Spleen (tissue), 11 donors: ENCODE results near the gene FAM89A. TPM values are rescaled to one million over a fixed set of nuclear protein-coding genes. Genes with fewer than 3 reads are reported as not detected.

Experiments
- DNase-seq: peaks from one replicate; pipeline ENCODE4 v3.0.0-alpha.2; 2020
- H3K27ac ChIP-seq, 8 donors: fragments of 200-600 bp; sonication (generic) in 7 of 8; 1 replicate in 4 of 8; 2 replicates in 4 of 8; pipeline versions ENCODE4 v1.5.0 to v1.8.0; 2016 to 2021; ENCODE audit warnings: inconsistent platforms in 4 of 8, mild to moderate bottlenecking in 4 of 8, moderate library complexity in 1 of 8
- H3K27me3 ChIP-seq, 7 donors: fragments of 200-600 bp; sonication (generic) in 6 of 7; replicated peaks in 1 of 7; 1 replicate in 4 of 7; 2 replicates in 3 of 7; pipeline versions ENCODE4 v1.5.0 to v1.8.0; 2016 to 2021; ENCODE audit warnings: inconsistent platforms in 3 of 7, mild to moderate bottlenecking in 1 of 7
- H3K36me3 ChIP-seq, 6 donors: fragments of 200-600 bp; sonication (generic) in 5 of 6; 1 replicate in 4 of 6; 2 replicates in 2 of 6; pipeline versions ENCODE4 v1.5.0 to v1.8.0; 2016 to 2021; ENCODE audit warnings: inconsistent platforms in 2 of 6
- H3K4me1 ChIP-seq, 6 donors: fragments of 200-600 bp; sonication (generic) in 5 of 6; 1 replicate in 3 of 6; 2 replicates in 3 of 6; pipeline versions ENCODE4 v1.5.0 to v1.8.0; 2016 to 2021; ENCODE audit warnings: inconsistent platforms in 3 of 6
- H3K4me3 ChIP-seq, 8 donors: fragments of 200-600 bp; sonication (generic) in 7 of 8; 1 replicate in 4 of 8; 2 replicates in 4 of 8; pipeline versions ENCODE4 v1.5.0 to v1.8.0; 2016 to 2021; ENCODE audit warnings: inconsistent platforms in 4 of 8, mild to moderate bottlenecking in 4 of 8, moderate library complexity in 2 of 8
- H3K9me3 ChIP-seq, 8 donors: fragments of 200-600 bp; sonication (generic) in 7 of 8; 1 replicate in 4 of 8; 2 replicates in 4 of 8; pipeline versions ENCODE4 v1.5.0 to v1.8.0; 2016 to 2021; ENCODE audit warnings: inconsistent platforms in 4 of 8
- POLR2A ChIP-seq, 3 donors: fragments of 450-650 bp; IDR thresholded peaks; one replicate each; pipeline ENCODE4 v1.5.1; 2017; ENCODE audit warnings: antibody characterized with exemption in 3 of 3, mild to moderate bottlenecking in 1 of 3
- POLR2AphosphoS5 ChIP-seq, 3 donors: sonication (generic); formaldehyde crosslinking; IDR thresholded peaks; one replicate each; pipeline ENCODE4 v1.5.1; 2017; ENCODE audit warnings: antibody characterized with exemption in 3 of 3
- WGBS, 5 donors: extraction: QIAGEN DNeasy Blood & Tissue Kit in 3 of 5; methylation state at CpG; one replicate each; pipeline versions ENCODE4 v1.1.5 to v1.1.7; 2013 to 2018; 5-methylcytosine and 5-hydroxymethylcytosine counted together
- intact Hi-C: fragments of 100-400 bp; cut with DNase I; formaldehyde crosslinking; loops from one replicate; pipeline ENCODE4 v1.15.0; 2023; ENCODE audit warnings: low total_unique reads
- polyA plus RNA-seq, 3 donors: library from polyadenylated mRNA; stranded (reverse); fragments of 200-250 nt; gene quantifications; one replicate each; pipeline ENCODE4 v1.2.1, GENCODE V29; 2013
- total RNA-seq, 7 donors: library from RNA; depleted of rRNA in 3 of 7; stranded (reverse); fragments of >200 nt in 3 of 7; fragmentation: NEBNext Ultra II Directional in 4 of 7; extraction: Animal tissue kit (Norgen Biotek cat#: 25700) in 4 of 7; gene quantifications; one replicate each; pipeline versions ENCODE4 v1.1.0 to v1.2.1, GENCODE V29; 2016 to 2021
- TF ChIP-seq, protein P1 (sequence below), 11 experiments: fragments of 200-600 bp in 7 of 11; fragments of 450-650 bp in 4 of 11; sonication (generic) in 4 of 11; IDR thresholded peaks in 8 of 11; conservative IDR thresholded peaks in 3 of 11; 1 replicate in 7 of 11; 2 replicates in 4 of 11; pipeline versions ENCODE4 v1.4.0 to v1.8.0; 2016 to 2021; ENCODE audit warnings: antibody characterized with exemption in 11 of 11, inconsistent platforms in 4 of 11, mild to moderate bottlenecking in 1 of 11
- donor health status: healthy with polysubstance abuse.
- donor health status: DM: no; HTN: no; CAD: no; lungs with moderate emphysema.
- donor health status: DM: no; HTN: no; CAD: no.
- donor health status: Bipolar disorder and iron deficiency.
- donor health status: healthy.
- donor health status: DM: no; HTN: no; CAD: no.
- donor health status: DM: yes; HTN: yes; CAD: no.

FAM89A gene
- total and polyA plus RNA-seq, 10 donors: 9.8 to 54.8 (median 34.8) TPM

DNA sequence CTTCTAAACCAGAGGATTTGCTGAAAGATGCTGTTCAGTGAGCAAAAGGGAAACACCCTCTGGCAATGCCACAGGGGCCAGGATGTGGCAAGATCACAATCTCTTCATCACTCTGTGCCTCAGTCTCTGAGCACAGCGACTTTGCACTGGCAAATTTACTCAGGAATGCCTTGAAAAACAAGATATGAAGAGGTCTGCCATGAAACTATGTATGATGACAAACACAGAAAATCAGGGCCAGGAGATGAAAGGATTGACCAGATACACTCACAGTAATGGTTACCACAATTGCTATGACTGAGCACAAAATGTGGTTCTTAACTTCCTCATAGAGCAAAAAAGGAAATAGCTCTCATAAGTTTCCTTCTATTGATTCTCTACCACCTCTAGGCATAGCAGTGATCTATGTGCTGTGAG lies 67.2 kb downstream of the FAM89A start:
- WGBS, 5 donors: 5 to 37% (median 27%) methylated on average over 1 of the region's 1 CpG
- H3K27me3 ChIP-seq: no peaks in the 10 kb centered on the region
- H3K4me3 ChIP-seq: peak overlapping the region in 1 of 8 donors; percentile 44
- DNase-seq: no peak
- H3K27ac ChIP-seq: peak overlapping the region; percentile 22 to 87 (median 74)
- H3K4me1 ChIP-seq: peaks cover 22 to 85% (median 51%) of the 10 kb centered on the region in 6 donors
- no peaks in the 10 kb centered on the region for H3K9me3 ChIP-seq
- peaks cover 0 to 17% (median 0%) of the 10 kb centered on the region in 6 donors for H3K36me3 ChIP-seq
- TF ChIP-seq, protein P1, sequence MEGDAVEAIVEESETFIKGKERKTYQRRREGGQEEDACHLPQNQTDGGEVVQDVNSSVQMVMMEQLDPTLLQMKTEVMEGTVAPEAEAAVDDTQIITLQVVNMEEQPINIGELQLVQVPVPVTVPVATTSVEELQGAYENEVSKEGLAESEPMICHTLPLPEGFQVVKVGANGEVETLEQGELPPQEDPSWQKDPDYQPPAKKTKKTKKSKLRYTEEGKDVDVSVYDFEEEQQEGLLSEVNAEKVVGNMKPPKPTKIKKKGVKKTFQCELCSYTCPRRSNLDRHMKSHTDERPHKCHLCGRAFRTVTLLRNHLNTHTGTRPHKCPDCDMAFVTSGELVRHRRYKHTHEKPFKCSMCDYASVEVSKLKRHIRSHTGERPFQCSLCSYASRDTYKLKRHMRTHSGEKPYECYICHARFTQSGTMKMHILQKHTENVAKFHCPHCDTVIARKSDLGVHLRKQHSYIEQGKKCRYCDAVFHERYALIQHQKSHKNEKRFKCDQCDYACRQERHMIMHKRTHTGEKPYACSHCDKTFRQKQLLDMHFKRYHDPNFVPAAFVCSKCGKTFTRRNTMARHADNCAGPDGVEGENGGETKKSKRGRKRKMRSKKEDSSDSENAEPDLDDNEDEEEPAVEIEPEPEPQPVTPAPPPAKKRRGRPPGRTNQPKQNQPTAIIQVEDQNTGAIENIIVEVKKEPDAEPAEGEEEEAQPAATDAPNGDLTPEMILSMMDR (IDR thresholded peaks at IDR 0.05 in 8 of 11, conservative IDR thresholded peaks at IDR 0.05 in 3 of 11): no peak
- TF ChIP-seq POLR2A (IDR thresholded peaks at IDR 0.05) (no peak), POLR2AphosphoS5 (IDR thresholded peaks at IDR 0.05) (peak in 1 of 3 donors; percentile 68)
- intact Hi-C loops: no loop called here

DNA sequence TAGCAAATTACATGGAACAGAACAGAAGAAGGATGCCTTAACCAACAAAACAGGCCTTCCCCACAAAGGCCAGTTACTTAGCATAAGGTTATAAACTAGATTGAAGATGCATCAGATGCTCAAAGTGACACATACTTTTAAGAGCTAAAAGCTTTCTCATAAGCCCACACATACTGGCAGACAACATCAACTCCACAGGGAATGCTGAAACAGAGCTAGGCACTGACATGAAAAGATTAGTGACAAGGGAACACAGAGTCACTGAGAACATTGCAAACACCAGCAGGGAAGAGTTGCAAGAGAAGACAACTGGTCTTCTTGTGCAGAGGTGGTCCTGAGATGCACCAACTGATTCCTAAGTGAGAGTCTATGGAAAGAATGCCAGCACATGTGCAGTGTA lies 68.3 kb downstream of the FAM89A start:
- H3K9me3 ChIP-seq: no peaks in the 10 kb centered on the region
- peaks cover 17 to 77% (median 40%) of the 10 kb centered on the region in 6 donors for H3K4me1 ChIP-seq
- no peaks in the 10 kb centered on the region for H3K27me3 ChIP-seq
- TF ChIP-seq POLR2A (IDR thresholded peaks at IDR 0.05): no peak
- no peak for TF ChIP-seq POLR2AphosphoS5 (IDR thresholded peaks at IDR 0.05)
- TF ChIP-seq, protein P1 (IDR thresholded peaks at IDR 0.05 in 8 of 11, conservative IDR thresholded peaks at IDR 0.05 in 3 of 11): no peak
- peak overlapping the region in 4 of 8 donors; percentile 72 to 87 (median 84) for H3K27ac ChIP-seq
- H3K4me3 ChIP-seq: no peak overlapping the region
- peaks cover 0 to 17% (median 0%) of the 10 kb centered on the region in 6 donors for H3K36me3 ChIP-seq
- no peak for DNase-seq
- intact Hi-C loops: no loop called here

DNA sequence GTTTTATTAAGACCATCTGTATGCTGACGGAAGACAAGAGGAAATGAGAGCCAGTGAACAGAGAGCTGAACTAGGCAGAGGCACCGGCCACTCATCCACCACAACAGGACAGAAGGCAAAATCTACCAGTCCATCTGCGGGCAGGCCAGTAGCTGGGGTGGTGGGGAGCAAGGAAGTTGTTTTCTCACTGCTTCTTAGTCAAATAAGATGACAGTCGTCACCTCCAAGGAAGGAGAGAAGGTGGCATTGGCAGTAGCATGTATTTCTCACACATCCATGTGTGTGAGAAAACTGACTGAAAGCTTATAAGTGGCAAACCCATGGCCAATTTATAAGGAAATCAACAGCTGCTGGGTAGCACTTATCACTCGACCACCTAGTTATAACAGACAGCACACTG lies 69.6 kb downstream of the FAM89A start:
- 77 to 88% (median 79%) methylated on average over 5 of the region's 5 CpGs for WGBS, 5 donors
- intact Hi-C loops: no loop called here

More for the DNA sequence above, 69.6 kb downstream of the FAM89A start:
- Histone ChIP-seq H3K27ac (peak overlapping the region in 1 of 8 donors; percentile 45), H3K36me3 (peaks cover 0 to 7% (median 0%) of the 10 kb centered on the region in 6 donors), H3K4me1 (peaks cover 15 to 67% (median 27%) of the 10 kb centered on the region in 6 donors), H3K27me3 (no peaks in the 10 kb centered on the region), H3K9me3 (no peaks in the 10 kb centered on the region), H3K4me3 (no peak overlapping the region)
- no peak for DNase-seq
- TF ChIP-seq POLR2A (IDR thresholded peaks at IDR 0.05) (no peak), POLR2AphosphoS5 (IDR thresholded peaks at IDR 0.05) (no peak)
- TF ChIP-seq, protein P1 (IDR thresholded peaks at IDR 0.05 in 8 of 11, conservative IDR thresholded peaks at IDR 0.05 in 3 of 11): no peak

Other genes starting within 250 kb of the FAM89A start
- 10 to 100 TPM; 13.3 to 32.7 (median 21.3) TPM for gene C1orf198, start 171.7 kb downstream of the FAM89A start, total RNA-seq
- 10 to 100 TPM in 1 of 3 donors, 1 to 10 TPM in 2; 5.0 to 11.4 (median 8.0) TPM for gene C1orf198, start 171.7 kb downstream of the FAM89A start, polyA plus RNA-seq
- 10 to 100 TPM; 27.0 to 86.6 (median 41.2) TPM for gene TTC13, start 61.4 kb downstream of the FAM89A start, total RNA-seq
- 10 to 100 TPM; 16.2 to 29.5 (median 16.5) TPM for gene TTC13, start 61.4 kb downstream of the FAM89A start, polyA plus RNA-seq
- gene ARV1, start 61.2 kb downstream of the FAM89A start, total RNA-seq: 10 to 100 TPM; 11.8 to 27.4 (median 18.0) TPM
- 10 to 100 TPM; 17.8 to 31.6 (median 19.5) TPM for gene ARV1, start 61.2 kb downstream of the FAM89A start, polyA plus RNA-seq
- under 1 TPM in 1 of 7 donors, not detected in 6; 0.06 TPM for gene TRIM67, start 121.8 kb upstream of the FAM89A start, total RNA-seq
- gene TRIM67, start 121.8 kb upstream of the FAM89A start, polyA plus RNA-seq: under 1 TPM in 2 of 3 donors, not detected in 1; under 0.01 TPM
- 10 to 100 TPM; 27.9 to 42.6 (median 33.7) TPM for gene GNPAT, start 201.0 kb upstream of the FAM89A start, total RNA-seq
- gene GNPAT, start 201.0 kb upstream of the FAM89A start, polyA plus RNA-seq: 10 to 100 TPM; 27.7 to 42.9 (median 42.6) TPM